Measurements from ENCODE around the gene MSH6. TPM values are rescaled to one million over a fixed set of nuclear protein-coding genes. Genes with fewer than 3 reads are reported as not detected.

The MSH6 gene
- total RNA-seq, 1 donor from 2014 or later: 30.5 TPM

- DNase-seq (ENCODE audit: low spot score): peak; percentile 62
Observed at GRCh38 chr2:47783486-47784351, 774 bp downstream of the MSH6 start.

GRCh38 chr2:47784352-47784851 is 1.5 kb downstream of the MSH6 start:
- no peak for DNase-seq (ENCODE audit: low spot score)

GRCh38 chr2:47785986-47786385 is 3.0 kb downstream of the MSH6 start:
- no peak for DNase-seq (ENCODE audit: low spot score)

GRCh38 chr2:47796090-47796697 is 13.2 kb downstream of the MSH6 start:
- DNase-seq (ENCODE audit: low spot score): no peak

DNA sequence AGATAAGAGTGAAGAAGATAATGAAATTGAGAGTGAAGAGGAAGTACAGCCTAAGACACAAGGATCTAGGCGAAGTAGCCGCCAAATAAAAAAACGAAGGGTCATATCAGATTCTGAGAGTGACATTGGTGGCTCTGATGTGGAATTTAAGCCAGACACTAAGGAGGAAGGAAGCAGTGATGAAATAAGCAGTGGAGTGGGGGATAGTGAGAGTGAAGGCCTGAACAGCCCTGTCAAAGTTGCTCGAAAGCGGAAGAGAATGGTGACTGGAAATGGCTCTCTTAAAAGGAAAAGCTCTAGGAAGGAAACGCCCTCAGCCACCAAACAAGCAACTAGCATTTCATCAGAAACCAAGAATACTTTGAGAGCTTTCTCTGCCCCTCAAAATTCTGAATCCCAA is 15.7 kb downstream of the MSH6 start:
- no peak for DNase-seq (ENCODE audit: low spot score)

DNA sequence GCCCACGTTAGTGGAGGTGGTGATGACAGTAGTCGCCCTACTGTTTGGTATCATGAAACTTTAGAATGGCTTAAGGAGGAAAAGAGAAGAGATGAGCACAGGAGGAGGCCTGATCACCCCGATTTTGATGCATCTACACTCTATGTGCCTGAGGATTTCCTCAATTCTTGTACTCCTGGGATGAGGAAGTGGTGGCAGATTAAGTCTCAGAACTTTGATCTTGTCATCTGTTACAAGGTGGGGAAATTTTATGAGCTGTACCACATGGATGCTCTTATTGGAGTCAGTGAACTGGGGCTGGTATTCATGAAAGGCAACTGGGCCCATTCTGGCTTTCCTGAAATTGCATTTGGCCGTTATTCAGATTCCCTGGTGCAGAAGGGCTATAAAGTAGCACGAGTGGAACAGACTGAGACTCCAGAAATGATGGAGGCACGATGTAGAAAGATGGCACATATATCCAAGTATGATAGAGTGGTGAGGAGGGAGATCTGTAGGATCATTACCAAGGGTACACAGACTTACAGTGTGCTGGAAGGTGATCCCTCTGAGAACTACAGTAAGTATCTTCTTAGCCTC is 16.2 kb downstream of the MSH6 start:
- no peak for DNase-seq (ENCODE audit: low spot score)

GRCh38 chr2:47801118-47801517 is 18.2 kb downstream of the MSH6 start:
- no peak for DNase-seq (ENCODE audit: low spot score)

GRCh38 chr2:47803363-47803762 is 20.4 kb downstream of the MSH6 start:
- DNase-seq (ENCODE audit: low spot score): no peak

DNA sequence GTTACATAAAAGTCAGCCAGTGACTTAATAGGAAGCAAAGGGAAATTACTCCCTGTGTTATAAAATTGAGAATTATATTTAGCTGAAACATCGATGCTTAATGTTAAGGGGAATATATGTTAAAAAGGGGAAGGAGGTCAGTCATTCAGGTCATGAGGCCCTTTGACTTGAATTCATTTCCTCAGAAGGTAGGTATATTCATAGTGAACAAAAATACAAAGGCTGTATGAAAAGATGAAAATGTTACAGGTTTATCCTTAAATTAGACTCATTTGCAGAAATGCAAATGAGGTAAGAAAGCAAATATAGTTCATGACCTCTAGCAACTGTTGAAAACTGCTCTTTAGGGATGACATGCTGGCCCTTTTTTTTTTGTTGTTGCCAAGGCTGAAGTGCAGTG is 20.8 kb downstream of the MSH6 start:
- DNase-seq (ENCODE audit: low spot score): no peak

DNA sequence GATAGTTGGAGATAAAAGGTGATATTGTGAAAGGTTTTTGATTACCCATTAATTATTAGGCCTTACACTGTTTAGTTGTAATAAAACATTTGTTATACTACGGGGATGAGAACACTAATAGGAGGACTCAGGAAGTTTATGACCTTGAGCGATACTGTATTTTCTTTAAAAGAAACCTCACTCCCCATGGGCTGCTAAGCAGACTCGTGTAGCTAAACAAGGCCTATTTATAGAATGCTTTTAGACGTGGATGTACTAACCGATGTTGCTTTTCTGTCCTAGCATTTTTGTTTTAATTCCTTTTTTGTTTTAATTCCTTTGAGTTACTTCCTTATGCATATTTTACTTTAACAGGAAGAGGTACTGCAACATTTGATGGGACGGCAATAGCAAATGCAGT is 22.9 kb downstream of the MSH6 start:
- DNase-seq (ENCODE audit: low spot score): no peak

GRCh38 chr2:47808614-47809013 is 25.7 kb downstream of the MSH6 start:
- DNase-seq (ENCODE audit: low spot score): no peak

DNA sequence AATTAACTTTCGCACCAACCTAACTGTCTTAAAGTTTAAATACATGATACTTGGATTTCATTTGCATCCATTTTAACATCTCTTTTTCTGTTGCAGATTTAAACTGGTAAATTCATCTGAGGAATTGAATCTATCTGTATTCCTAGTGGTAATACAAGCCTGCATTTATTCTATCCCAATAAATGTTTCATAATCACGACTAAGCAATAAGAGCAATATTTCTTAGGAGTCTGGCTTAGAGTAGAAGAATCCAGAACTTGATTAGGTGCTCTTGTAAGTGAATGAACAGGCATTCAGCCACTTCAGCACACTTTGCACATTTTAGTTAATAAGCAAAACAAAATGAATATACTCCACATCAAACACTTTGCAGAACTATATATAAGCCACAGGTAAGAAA is 27.0 kb downstream of the MSH6 start:
- no peak for DNase-seq (ENCODE audit: low spot score)

DNA sequence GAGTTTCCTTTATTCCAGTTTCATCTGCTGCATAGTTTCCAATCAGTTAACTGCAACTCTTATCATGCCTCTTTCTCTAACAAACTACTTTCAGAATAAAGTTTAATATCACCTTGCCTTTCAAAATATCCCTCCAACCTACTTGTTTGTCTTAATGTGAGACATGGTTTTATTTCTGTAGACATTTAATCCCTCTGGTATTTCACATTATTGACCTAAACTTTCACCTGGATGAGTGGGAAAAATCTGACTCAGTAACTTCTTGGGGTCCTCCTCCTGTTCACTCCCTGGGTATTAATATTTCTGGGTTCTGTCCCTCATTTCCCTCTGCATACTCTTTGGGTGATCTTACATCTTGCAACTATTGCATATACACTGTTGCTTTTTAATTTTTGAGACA is 27.9 kb downstream of the MSH6 start:
- DNase-seq (ENCODE audit: low spot score): no peak

GRCh38 chr2:47811668-47812067 is 28.7 kb downstream of the MSH6 start:
- DNase-seq (ENCODE audit: low spot score): no peak

DNA sequence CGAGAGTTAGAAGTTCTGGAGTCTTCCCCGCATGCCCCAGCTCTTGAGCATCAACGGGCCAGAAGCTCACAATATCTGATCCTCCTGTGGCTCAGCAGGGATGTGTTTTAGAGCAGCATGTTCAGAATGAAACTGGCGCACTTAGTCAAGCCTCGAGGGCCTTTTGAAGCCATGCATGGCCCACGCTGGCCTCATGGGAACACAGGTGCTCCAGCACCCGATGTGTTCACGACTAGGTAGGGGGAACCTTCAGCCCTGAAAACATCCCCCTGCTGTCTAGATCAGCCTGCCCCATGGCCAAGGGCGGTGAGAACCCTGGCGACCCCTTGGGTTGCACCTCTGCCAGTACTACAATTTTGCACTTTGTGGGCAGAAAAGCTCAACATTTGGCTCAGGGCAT is 32.8 kb downstream of the MSH6 start:
- no peak for DNase-seq (ENCODE audit: low spot score)

DNA sequence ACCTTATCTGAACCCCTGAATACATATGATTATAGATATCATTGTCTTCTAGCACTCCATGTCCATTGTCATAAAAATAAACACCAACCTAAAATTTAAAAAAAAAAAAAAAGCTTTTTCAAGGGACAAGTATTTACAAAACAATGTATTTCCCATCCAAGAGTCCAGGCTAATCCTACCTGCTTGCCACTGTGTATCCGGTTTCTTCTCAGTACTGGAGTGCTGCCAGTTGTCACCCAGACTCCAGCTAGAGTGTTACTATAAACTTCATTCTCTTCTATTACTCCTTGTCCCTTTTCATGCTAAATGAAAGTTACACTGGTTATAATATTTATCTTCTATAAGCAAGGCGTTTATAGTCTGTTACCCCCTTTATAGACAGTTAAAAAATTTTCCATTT is 35.8 kb downstream of the MSH6 start:
- DNase-seq (ENCODE audit: low spot score): no peak

- no peak for DNase-seq (ENCODE audit: low spot score)
Observed at GRCh38 chr2:47819834-47820233, 36.9 kb downstream of the MSH6 start.

DNA sequence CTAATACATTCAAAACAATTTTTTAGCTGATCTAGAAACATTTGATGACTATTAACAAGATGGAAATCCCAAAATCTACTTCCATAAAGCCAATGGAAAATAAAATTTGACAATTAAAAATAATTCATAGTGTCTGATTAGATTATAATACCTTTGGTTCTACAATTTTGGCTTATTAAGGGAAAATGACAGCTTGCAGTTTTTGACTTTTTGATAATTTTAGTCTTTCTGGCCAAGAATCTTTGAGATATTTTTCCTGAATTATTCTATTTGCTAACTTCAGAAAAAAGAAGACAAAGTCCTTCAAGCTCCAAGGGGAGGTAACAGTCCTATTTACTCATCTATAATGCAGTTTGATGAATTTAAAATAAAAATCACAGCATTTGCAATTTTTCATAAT is 39.6 kb downstream of the MSH6 start:
- no peak for DNase-seq (ENCODE audit: low spot score)

DNA sequence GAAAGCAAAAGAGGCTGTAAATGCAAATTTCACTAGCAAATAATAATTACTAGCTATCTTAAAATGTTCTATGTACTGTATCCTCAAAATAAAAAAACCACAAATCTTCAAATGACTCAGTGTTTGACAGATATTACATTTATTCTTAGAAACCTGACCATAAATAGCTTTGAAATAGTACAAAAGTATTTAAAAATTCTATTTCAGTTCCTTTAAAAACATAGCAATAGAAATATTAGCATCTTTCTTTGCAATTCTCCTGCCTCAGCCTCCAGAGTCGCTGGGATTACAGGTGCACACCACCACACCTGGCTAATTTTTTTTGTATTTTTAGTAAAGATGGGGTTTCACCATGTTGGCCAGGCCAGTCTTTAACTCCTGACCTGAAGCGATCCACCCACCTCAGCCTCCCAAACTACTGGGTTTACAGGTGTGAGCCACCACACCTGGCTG is 50.6 kb downstream of the MSH6 start:
- DNase-seq (ENCODE audit: low spot score): no peak

DNA sequence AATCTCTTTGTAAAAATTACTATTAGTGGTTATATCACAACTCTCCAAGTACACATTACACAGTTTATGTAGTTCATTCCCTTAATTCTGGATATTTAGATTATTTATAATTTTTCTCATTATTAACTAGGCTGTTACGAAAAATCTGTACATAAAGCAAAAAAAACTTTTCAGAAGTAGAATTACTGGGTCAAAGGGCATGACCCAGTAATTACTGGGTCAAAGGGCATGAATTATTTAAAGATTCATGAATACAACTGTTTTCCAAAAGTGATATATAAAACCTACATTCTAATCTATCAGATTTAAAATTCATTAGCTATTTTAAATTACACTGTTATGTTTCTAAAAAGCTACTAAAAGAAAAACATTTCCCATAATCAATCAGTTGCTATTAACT is 55.3 kb downstream of the MSH6 start:
- no peak for DNase-seq (ENCODE audit: low spot score)

- DNase-seq (ENCODE audit: low spot score): no peak
Observed at GRCh38 chr2:47838686-47839085, 55.7 kb downstream of the MSH6 start.

DNA sequence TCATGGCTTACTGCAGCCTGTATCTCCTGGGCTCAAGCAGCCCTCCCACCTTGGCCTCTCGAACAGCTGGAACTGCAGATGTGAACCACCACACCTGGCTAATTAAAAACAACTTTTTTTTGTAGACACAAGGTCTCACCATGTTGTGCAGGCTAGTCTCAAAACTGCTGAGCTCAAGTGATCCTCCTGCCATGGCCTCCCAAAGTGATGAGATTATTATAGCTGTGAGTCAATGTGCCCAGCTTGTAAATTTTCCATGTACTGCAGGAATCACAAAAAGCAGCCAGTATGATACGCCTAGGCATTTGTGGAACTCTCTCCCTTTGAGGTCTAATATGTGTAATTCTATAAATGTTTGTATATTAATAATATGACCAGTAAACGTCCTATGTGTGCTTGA is 59.9 kb downstream of the MSH6 start:
- DNase-seq (ENCODE audit: low spot score): no peak

DNA sequence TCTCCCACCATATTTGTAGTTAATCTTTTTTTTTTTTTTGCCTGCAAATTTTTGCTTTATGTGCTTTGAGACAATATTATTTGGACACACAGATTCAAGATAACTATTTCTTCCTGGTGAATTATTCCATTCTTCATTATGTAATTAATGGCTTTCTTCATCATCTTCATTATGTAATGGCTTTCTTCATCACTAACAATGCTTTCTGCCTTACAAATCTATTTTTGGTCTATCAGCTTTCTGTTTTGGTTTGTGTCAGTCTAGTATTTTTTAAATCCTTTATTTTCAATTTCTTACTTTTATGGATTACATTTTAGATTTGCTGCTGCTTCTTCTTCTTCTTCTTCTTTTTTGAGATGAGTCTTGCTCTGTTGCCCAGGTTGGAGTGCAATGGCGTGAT is 60.5 kb downstream of the MSH6 start:
- DNase-seq (ENCODE audit: low spot score): no peak

All from ureter (tissue), 1 donor.